Left lung (tissue), 10 donors: Measurements from ENCODE around the gene MYBBP1A. TPM values are rescaled to one million over a fixed set of nuclear protein-coding genes. Genes with fewer than 3 reads are reported as not detected.

ENCODE experiments used
- ATAC-seq: fragments of 200-7000 bp; cut with Tn5 transposase; one replicate; pipeline ENCODE4 v1.9.1; 2020; ENCODE audit warnings: moderate library complexity
- DNase-seq, 4 donors: peaks; one replicate each; pipeline ENCODE4 v3.0.0-alpha.2; 2013 to 2020
- H3K27ac ChIP-seq, 2 donors: fragments of 200-600 bp; sonication (generic) in 1 of 2; one replicate each; pipeline versions ENCODE4 v1.5.0 to v1.8.0; 2020 to 2021
- H3K27me3 ChIP-seq, 2 donors: fragments of 200-600 bp; sonication (generic) in 1 of 2; one replicate each; pipeline versions ENCODE4 v1.5.0 to v1.8.0; 2020 to 2021
- H3K36me3 ChIP-seq, 2 donors: fragments of 200-600 bp; sonication (generic) in 1 of 2; one replicate each; pipeline versions ENCODE4 v1.5.0 to v1.8.0; 2020 to 2021
- H3K4me1 ChIP-seq, 2 donors: fragments of 200-600 bp; one replicate each; pipeline ENCODE4 v1.8.0; 2021
- H3K4me3 ChIP-seq, 2 donors: fragments of 200-600 bp; sonication (generic) in 1 of 2; one replicate each; pipeline versions ENCODE4 v1.5.0 to v1.8.0; 2020 to 2021; ENCODE audit warnings: mild to moderate bottlenecking in 1 of 2
- H3K9me3 ChIP-seq, 2 donors: fragments of 200-600 bp; sonication (generic) in 1 of 2; one replicate each; pipeline versions ENCODE4 v1.5.0 to v1.8.0; 2020 to 2021
- intact Hi-C, 2 donors: fragments of 100-400 bp; cut with DNase I; formaldehyde crosslinking; loops; one replicate each; pipeline versions ENCODE4 v1.11.2 to v1.14.2; 2022
- polyA plus RNA-seq, 6 donors: library from polyadenylated mRNA; unstranded; fragments of 120-200 nt; gene quantifications; one replicate each; pipeline ENCODE4 v1.2.1, GENCODE V29; 2013; ENCODE audit not compliant: insufficient read length in 6 of 6
- total RNA-seq, 2 donors: library from RNA; stranded (reverse); fragmentation: NEBNext Ultra II Directional; extraction: Animal tissue kit (Norgen Biotek cat#: 25700); gene quantifications; one replicate each; pipeline ENCODE4 v1.2.1, GENCODE V29; 2021
- TF ChIP-seq, protein P1 (sequence below), 2 donors: fragments of 200-600 bp; sonication (generic) in 1 of 2; IDR thresholded peaks; one replicate each; pipeline versions ENCODE4 v1.5.0 to v1.8.0; 2021; ENCODE audit warnings: antibody characterized with exemption in 2 of 2
- donor health status: DM: no; HTN: yes; CAD: no.
- donor health status: DM: no; HTN: no; CAD: no.

MYBBP1A gene
- total and polyA plus RNA-seq, 8 donors, result 28.6 to 53.8 (median 40.6) TPM

DNA sequence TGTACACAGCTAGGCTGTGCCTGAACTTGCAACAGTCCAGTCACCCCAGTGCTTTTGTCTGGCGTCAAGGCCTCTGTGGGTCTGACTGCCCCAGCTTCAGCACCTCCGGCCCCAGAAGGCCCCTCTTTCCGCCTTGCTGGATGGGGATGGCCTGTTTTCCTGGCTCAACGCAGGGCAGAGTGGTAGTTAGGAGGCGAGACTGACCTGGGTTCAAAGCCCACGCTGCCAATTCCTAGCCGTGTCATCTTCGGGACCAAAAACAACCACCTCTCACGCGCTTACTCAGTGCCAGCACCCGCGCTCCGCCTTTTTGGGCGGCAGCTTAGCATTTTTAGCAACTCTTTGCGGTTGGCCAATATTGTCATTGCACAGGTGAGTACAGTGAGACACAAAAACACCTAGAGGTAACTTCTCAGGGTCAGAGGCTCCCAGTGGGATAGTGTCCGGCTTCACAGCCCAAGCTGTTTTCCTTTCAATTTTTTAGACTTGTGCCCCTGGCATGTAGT, 4.6 kb downstream of the MYBBP1A start:
- TF ChIP-seq, protein P1, sequence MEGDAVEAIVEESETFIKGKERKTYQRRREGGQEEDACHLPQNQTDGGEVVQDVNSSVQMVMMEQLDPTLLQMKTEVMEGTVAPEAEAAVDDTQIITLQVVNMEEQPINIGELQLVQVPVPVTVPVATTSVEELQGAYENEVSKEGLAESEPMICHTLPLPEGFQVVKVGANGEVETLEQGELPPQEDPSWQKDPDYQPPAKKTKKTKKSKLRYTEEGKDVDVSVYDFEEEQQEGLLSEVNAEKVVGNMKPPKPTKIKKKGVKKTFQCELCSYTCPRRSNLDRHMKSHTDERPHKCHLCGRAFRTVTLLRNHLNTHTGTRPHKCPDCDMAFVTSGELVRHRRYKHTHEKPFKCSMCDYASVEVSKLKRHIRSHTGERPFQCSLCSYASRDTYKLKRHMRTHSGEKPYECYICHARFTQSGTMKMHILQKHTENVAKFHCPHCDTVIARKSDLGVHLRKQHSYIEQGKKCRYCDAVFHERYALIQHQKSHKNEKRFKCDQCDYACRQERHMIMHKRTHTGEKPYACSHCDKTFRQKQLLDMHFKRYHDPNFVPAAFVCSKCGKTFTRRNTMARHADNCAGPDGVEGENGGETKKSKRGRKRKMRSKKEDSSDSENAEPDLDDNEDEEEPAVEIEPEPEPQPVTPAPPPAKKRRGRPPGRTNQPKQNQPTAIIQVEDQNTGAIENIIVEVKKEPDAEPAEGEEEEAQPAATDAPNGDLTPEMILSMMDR (IDR thresholded peaks at IDR 0.05), result no peak
- H3K9me3 ChIP-seq, result no peaks in the 10 kb centered on the region
- H3K36me3 ChIP-seq, result peaks cover 0 to 84% of the 10 kb centered on the region in 2 donors
- no peaks in the 10 kb centered on the region for H3K27me3 ChIP-seq
- ATAC-seq (no peak), DNase-seq (peak in 1 of 4 donors; percentile 61)
- no peak overlapping the region for H3K27ac ChIP-seq
- intact Hi-C loops, result no loop called here
- H3K4me3 ChIP-seq, result no peak overlapping the region
- H3K4me1 ChIP-seq, result peaks cover 10 to 19% of the 10 kb centered on the region in 2 donors

DNA sequence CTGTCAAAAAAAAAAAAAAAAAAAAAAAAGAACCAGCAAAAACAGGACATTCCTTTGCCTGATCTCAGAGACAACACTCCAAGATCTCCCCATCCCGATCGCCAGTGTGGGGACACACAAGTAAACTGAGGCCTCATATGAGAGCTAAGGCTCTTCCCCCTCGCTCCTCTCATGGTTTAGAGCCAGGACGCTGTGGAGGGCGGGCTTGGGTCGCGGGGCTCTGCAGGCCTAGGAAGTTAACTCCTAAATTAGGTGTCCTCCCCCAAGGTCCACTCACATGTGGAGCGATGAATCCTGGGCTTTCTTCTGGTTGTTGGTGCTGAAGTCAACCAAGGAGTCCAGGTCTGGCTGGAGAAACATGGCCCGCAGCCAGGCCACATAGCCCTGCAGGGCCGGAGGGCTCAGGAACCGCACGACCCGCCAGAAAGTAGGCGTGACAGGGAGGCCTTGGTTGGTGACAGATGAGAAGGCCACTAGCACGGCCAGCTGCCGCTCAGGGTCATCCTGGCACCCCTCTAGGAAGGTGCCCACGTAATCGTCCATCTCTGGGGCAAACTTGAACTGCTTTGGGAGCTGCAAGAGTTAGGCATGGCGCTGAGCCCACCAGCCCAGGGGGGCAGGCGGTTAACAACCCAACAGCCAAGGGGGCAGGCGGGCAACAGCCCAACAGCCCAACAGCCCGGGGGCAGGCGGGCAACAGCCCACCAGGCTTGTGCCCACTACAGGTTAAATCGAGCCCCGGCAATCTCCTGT, 5.2 kb downstream of the MYBBP1A start:
- Histone ChIP-seq H3K36me3 (peaks cover 0 to 90% of the 10 kb centered on the region in 2 donors), H3K27me3 (no peaks in the 10 kb centered on the region), H3K9me3 (no peaks in the 10 kb centered on the region), H3K4me3 (no peak overlapping the region), H3K27ac (no peak overlapping the region), H3K4me1 (peaks cover 10 to 17% of the 10 kb centered on the region in 2 donors)
- TF ChIP-seq, protein P1 (IDR thresholded peaks at IDR 0.05), result no peak
- intact Hi-C loops, result loop anchor here in 1 of 2 donors (10.0 kb wide), 1 partner anchor 125 kb away; no protein-coding TSS in a partner anchor
- ATAC-seq (no peak), DNase-seq (peak in 2 of 4 donors; percentile 31 to 51)

DNA sequence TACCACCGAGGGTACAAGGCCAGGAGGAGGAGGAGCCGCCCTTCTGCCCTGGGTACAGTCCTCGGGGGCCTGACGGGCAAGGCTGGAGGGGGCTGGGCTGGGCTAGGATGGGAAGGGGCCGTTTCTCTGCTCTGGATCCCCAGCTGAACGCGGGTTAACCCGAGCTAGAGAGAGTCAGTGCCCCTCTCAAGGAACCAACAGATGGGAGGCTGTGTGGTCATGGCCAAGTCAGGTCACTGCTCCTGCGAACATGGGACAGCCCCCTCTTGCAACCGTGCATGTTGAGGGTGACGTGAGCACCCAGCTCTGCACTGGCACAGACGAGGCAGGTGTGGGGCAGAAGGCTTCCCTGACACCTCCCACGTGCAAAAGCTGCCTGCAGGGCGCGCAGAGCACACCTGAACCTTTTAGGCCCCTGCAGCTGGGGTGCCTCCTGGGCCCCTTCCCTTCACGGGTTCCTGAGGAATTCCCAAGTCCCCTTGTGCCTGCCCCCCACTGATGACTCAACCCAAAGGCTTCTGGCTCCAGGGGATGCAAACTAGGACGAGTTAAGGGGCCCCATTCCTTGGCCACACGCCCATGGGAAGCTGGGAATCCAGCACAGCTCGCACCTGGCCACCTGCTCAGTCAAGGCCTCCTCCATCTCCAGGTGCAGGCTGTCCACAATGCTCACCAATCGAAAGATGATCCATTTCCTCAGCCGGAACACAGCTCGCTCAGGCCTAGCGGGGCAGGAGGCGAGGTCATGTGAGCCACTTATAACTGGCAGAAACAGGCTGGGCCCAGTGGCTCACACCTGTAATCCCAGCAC, 6.3 kb downstream of the MYBBP1A start:
- TF ChIP-seq, protein P1 (IDR thresholded peaks at IDR 0.05), result no peak
- no peaks in the 10 kb centered on the region for H3K9me3 ChIP-seq
- H3K4me1 ChIP-seq, result peaks cover 0 to 7% of the 10 kb centered on the region in 2 donors
- intact Hi-C loops, result loop anchor here in 1 of 2 donors (10.0 kb wide), 1 partner anchor 124 kb away; no protein-coding TSS in a partner anchor
- no peaks in the 10 kb centered on the region for H3K27me3 ChIP-seq
- no peak for ATAC-seq
- no peak overlapping the region for H3K27ac ChIP-seq
- H3K36me3 ChIP-seq, result peaks cover 0 to 100% of the 10 kb centered on the region in 2 donors
- H3K4me3 ChIP-seq, result no peak overlapping the region
- DNase-seq, result peak in 1 of 4 donors; percentile 50

DNA sequence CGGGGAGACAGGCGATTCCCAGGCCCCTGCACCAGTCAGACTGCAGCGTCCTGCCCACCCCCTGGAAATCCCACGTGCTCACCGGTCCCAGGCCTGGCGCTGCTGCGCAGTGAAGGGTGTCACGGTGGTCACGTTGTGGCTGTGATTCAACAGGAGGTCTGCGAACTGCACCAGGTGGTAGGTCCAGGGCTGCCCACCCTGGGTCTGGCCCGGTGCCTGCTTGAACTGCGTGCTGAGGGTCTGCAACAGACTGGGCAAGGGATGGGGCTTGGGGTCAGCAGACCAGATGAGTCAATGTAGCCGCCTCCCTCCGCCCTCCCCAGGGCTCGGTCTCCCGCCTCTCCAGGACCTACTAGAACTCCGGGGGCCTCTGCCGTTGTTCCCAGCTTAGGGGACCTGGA, 7.1 kb downstream of the MYBBP1A start:
- TF ChIP-seq, protein P1 (IDR thresholded peaks at IDR 0.05), result no peak
- intact Hi-C loops, result loop anchor here in 1 of 2 donors (10.0 kb wide), 1 partner anchor 123 kb away; no protein-coding TSS in a partner anchor
- H3K4me3 ChIP-seq, result no peak overlapping the region
- H3K9me3 ChIP-seq, result no peaks in the 10 kb centered on the region
- H3K27me3 ChIP-seq, result no peaks in the 10 kb centered on the region
- no peak for ATAC-seq
- H3K4me1 ChIP-seq, result no peaks in the 10 kb centered on the region
- H3K36me3 ChIP-seq, result peaks cover 0 to 100% of the 10 kb centered on the region in 2 donors
- DNase-seq, result peak in 1 of 4 donors; percentile 72
- no peak overlapping the region for H3K27ac ChIP-seq
